LNCAP (cell line): ENCODE data around the gene MEIOC.

Experiments
- CTCF ChIP-seq: fragments of 450-650 bp; IDR thresholded peaks from 2 replicates; pipeline ENCODE4 v1.5.1; 2017; ENCODE audit warnings: mild to moderate bottlenecking

Gene MEIOC

GRCh38 chr17:44637066-44637465 is 19.2 kb upstream of the MEIOC start:
- no peak for TF ChIP-seq CTCF

- no peak for TF ChIP-seq CTCF
Measured at GRCh38 chr17:44642834-44643233, 13.4 kb upstream of the MEIOC start.

- no peak for TF ChIP-seq CTCF
Measured at GRCh38 chr17:44645341-44645740, 10.9 kb upstream of the MEIOC start.

- TF ChIP-seq CTCF = no peak
Measured at GRCh38 chr17:44646280-44646679, 10.0 kb upstream of the MEIOC start.

- no peak for TF ChIP-seq CTCF
Measured at GRCh38 chr17:44647736-44648135, 8.5 kb upstream of the MEIOC start.

- TF ChIP-seq CTCF = no peak
Measured at GRCh38 chr17:44648963-44649362, 7.3 kb upstream of the MEIOC start.

GRCh38 chr17:44651228-44651627 is 5.0 kb upstream of the MEIOC start:
- TF ChIP-seq CTCF = no peak

- TF ChIP-seq CTCF = no peak
Measured at GRCh38 chr17:44652727-44653126, 3.5 kb upstream of the MEIOC start.
